ENCODE results near the gene CACNB2. TPM values are rescaled to one million over a fixed set of nuclear protein-coding genes. Genes with fewer than 3 reads are reported as not detected.
A peak's percentile ranks its signal among the peaks of the same experiment; 100 is the strongest.

The CACNB2 gene
- total RNA-seq, 1 experiment from 2014 or later = not detected

DNA sequence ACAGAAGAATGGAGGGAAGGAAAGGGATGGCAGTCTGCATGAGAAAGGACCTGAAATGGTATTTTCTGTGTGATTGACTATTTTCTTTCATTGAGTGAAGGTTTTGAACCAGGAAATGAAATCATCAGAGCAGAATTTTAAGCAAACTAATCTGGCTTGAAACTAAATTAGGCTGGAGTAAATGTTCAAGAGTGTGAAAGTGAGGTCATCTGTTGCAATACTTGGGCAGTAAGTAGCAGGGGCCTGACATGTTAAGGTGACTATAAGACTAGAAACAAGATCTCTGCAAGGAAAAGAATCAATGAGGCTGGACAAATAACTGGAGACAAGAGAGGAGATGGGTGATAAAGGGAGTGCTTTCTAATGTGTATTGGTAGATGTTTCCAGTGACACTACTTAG is 306.0 kb downstream of the CACNB2 start:
- DNase-seq (ENCODE audit: low read depth) = no peak

DNA sequence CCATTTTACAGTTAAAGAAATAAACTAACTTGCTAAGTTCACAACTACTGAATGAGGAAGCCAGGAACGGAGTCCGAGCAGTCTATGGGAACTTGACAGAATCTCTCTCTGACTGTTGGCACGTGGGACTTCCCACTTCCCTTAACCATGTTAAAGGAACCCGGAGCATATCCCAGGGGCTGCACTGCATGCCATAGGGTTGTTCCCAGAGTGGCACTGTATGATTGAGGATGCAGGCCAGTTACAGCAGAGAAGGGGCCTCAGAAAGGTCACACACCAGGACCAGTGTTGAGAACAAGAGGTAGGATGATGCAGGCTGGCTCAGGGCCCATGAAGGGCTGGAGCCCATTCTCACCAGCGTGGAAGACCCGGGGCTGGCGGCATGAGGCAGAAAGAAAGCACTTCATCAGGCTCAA is 309.4 kb downstream of the CACNB2 start:
- no peak for DNase-seq (ENCODE audit: low read depth)

DNA sequence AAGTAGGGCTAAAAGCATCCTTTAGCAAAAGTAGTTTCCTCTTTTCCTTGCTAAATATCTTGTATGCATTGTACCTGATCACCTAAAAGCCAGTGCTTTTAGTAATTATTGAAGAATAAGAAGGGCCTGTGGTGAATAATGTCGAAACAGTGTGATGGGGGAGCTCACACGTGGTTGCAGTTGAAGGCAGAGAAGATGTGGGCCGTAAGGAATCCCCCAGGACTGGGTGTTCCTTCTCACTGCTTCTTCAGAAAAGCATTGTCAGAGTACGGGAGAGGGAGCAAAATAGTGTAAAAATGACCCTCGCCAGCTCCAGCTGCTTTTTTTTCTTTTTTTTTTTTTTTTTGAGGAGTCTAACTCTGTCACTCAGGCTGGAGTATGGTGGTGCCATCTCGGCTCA is 310.1 kb downstream of the CACNB2 start:
- no peak for DNase-seq (ENCODE audit: low read depth)

DNA sequence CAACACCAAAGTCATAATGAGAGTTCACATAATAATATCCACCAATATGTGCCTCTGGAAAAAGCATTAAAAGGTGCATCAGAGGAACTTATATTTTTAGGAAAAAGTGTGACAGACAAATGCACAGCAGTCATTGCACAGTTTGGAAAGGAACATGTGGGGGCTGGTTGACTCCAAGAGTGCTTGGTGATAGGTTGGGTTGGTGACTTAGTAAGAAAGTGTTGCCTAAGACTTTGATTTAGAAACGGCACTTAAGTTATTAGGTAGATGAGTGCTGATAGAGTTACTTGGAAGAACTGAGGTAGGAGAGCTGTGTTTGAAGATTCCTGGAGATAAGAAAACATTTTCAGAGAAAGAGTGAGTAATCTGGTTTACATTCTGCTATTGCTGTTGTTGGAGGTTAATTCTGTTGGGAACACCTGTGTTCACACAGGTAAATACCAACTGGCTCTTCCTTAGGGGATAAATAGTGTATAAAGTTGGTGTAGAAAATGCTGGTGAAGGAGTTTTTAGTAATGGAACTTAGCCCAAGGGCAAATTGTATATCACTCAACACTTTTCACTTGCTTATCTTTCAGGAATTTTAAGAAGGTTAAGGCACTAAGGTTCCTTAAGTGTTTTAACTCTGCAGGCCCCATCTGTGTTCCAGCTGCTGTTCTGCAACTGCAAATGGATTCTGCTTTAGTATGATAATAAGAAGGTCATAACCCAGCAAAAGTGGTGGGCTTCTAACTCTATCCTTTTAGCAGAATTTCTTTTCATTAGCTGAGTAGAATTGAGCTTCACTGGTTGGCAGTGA is 315.1 kb downstream of the CACNB2 start:
- no peak for DNase-seq (ENCODE audit: low read depth)

DNA sequence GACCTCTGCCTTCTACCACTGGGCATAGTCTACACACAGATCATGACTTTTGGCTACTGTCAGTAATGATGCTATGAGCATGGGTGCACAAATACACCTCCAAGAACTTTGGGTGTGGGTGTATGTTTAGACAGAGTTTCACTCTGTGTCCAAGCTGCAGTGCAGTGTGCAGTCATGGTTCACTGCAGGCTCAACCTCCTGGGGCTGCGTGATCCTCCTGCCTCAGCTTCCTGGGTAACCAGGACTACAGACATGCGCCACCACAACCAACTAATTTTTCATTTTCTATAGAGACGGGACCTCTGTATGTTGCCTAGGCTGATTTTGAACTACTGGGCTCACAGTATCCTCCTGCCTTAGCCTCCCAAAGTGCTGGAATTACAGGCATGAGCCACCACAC is 316.8 kb downstream of the CACNB2 start:
- no peak for DNase-seq (ENCODE audit: low read depth)

DNA sequence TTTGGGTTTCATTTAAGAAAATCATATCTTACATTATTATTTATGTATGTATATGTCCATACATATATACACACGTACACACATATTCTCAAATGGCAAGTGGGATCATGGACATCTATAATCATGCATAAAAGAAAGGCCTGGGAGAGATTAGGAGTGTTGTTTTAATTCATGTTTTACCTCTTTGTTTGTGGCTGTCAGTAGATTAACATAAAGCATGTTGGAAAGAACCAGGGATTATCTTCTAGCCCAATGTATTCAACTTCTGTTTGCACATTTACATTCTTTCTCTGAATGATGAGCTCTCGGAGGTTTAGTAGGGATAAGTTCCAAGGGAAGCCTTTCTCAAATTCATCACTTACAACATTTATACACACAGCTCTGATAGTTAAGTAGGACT is 319.8 kb downstream of the CACNB2 start:
- DNase-seq (ENCODE audit: low read depth) = no peak

DNA sequence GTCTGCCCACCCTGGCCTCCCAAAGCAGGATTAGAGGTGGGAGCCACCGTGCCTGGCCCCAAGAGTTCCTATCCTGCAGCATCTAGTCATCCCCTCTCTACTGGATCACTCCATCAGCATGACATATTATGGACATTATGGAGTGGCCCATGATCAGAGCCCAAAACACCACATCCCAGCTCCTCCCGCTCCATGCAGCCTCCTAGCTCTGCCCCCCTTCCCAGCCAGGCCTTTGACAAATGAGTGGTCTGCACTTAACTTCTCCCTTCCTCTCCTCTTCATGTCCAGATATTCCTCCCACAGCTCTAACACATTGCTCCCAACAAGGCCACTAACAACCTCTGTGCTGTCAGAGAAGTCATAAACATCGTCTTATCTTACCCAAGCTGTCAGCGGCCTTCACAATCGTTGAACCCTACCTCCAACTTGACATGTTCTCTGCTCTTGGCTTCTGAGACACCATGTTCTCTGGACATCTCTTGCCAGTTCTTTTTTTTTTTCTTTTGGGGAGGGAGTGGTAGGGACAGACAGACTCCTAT is 323.5 kb downstream of the CACNB2 start:
- DNase-seq (ENCODE audit: low read depth) = no peak

DNA sequence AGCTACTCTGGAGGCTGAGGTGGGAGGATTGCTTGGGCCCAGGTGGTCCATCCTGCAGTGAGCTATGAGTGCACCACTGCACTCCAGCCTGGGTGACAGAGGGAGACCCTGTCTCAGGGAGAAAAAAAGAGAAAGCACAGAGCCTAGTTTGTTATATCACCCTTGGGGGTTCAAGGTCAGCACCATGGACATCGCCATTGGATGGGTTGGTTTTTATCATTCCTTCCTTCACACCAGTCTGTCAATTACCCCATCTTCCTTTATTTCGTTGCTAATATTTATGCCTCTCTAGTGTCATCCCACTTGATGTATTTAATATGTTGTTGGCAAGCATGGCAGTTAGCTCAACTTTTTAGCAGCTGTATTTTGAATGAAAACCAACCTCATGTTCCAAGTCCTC is 328.9 kb downstream of the CACNB2 start:
- DNase-seq (ENCODE audit: low read depth) = no peak

DNA sequence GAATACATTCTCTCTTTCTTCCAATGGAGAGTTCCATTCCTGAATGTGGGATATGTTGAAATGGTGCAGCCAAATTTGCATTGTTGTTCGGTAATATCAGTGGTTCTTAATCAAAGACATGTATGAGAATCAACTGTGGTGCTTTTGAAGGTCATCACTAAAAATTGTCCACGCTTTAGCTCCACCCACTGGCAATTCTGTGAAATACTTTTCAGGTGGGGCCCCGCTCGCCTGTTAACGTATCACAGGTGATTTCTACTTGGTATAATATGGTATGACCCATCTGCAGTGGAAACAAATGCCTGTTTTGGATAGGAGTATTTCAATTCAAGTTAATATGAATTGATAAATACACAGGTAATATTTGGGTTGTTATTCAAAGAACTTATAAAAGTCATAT is 332.8 kb downstream of the CACNB2 start:
- DNase-seq (ENCODE audit: low read depth) = no peak

DNA sequence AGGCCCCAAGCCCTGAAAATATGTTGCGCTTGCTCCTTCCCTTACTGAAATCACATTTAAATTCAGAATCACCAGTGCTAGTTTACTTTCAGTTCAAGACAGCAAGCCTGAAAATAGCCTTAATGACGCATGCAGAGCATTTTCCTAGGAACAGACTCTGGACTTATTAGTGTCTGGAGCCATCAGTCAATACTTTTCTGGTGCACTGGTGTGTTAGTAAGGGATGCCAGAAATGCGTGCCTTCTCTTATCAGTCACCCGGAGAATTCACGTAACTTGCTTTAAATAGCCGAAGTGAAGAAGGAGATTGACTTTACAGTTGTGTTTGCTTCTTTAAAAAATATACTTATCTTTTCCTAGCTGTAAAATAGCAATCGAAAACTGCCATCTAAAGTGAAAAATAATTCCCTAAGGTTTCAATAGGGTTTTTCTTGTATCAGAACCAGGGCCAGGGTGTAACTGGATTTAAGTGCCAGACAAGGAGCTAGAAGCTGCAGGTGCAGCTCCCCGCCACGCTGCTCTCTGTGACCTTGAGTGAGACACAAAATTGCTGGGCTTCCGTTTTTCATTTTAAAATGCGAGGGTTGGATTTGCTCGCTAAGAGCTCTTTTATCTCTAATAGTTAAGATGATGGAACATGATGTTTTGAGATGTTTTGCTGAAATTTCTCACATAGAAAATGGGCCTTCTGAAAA is 333.3 kb downstream of the CACNB2 start:
- DNase-seq (ENCODE audit: low read depth) = no peak

DNA sequence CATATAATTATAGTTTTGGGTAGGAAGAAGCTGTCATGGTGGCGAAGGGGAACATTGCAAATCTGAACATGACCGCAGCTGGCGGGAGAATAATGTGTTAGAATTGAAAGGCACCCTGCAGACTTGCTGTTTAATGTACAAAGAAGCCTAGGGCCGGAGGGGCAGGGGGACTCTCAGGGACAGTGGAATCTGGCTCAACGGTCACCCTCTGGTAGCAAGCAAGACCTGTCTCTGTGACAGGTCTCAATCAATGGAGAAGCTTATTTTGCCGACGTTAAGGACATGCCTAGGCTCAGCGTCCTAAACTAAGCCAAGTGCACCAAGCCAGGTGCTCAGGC is 333.9 kb downstream of the CACNB2 start:
- DNase-seq (ENCODE audit: low read depth) = no peak

DNA sequence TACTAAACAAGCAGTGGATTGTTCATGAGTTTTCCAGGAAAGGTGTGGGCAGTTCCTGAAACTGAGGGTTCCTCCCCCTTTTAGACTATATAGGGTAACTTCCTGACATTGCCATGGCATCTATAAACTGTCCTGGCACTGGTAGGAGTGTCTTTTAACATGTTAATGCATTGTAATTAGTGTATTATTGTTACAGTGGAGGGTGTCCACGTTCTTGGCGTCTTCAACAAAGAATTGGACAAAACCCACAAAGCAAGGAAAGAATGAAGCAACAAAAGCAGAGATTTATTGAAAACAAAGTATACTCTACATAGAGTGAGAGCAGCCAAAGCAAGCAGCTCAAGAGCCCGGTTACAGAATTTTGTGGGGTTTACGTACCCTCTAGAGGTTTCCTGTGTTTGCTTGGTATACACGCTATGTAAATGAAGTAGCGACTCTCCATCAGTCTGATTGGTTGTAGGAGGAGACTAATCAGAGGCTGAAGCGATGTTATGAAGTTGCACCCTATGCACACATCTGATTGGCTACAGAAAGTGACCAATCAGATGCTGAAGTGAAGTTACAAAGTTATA is 335.9 kb downstream of the CACNB2 start:
- DNase-seq (ENCODE audit: low read depth) = no peak

DNA sequence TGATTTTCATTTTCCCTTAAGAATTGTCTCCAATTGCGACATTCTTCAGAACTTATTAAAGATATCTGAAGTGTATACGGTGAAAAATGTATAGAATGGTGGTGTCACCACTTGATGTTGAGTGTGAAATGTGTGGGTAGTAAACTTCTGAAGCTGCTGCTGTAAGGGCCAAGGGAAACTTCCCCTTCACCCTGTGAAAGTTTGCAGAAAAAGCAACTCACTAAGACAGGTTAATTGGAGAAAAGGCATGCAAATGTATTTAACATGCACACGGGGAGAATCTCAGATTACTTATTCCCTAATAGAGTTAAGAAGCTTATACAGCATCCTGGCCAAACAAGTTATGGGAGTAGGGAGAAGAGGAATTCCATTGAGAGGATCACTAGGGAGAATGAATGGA is 338.1 kb downstream of the CACNB2 start:
- no peak for DNase-seq (ENCODE audit: low read depth)

DNA sequence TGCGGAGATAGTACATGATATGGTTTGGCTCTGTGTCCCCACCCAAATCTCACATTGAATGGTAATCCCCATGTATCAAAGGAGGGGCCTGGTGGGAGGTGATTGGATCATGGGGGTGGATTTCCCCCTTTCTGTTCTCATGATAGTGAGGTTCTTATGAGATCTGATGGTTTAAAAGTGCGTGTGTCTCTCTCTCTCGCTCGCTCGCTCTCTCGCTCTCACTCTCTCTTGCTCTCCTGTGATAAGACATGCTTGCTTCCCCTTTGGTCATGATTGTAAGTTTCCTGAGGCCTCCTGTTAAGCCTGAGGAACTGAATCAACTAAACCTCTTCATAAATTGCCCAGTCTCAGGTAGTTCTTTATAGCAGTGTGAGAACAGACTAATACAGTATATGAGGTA is 339.3 kb downstream of the CACNB2 start:
- DNase-seq (ENCODE audit: low read depth) = no peak

DNA sequence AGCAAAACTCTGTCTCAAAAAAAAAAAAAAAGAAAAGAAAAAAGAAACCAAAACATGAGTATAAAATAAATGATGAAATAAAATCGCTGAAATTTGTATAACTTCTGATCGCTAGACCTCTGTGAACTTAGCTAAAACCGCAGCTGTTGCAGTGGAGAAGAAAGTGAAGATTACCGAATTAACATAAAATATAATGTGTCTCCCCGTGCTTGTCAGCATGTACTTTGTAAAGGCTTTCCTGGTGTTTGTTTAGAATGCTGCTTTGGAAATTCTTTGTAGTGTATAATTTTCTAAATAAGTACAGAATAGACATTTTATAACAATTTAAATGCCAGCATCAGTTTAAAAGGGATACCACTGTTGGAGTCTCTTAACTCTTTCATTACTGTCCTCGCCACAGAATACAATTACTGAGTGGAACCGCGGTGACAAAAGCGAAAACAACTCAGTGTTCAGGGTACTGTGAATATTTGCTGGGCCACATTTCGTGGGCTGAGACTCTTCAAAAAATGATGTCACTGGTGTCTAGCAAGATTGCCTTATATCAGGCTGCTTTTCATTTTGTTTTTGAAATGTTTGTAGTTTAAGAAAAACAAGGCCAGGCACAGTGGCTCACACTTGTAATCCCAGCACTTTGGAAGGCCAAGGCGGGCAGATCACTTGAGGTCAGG is 343.4 kb downstream of the CACNB2 start:
- no peak for DNase-seq (ENCODE audit: low read depth)

DNA sequence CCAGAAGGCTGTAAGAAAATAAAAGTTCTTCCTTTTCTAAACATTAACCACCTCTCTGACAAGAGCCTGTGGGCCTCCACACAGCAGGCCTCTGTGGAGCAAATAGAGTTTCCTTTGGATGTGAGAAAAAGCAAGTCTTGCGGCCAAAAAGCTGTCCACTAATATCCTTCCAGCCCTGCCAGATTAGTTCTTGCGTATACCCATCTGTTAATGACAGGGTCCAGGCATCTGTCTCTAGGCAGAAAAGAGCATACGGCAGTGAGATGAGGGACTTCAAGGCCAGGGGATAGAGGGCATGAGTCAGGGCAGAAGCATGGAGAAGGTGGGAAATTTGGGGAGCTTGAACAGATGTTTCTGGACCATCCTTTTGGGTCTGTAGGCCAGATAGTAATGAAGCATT is 346.2 kb downstream of the CACNB2 start:
- no peak for DNase-seq (ENCODE audit: low read depth)

DNA sequence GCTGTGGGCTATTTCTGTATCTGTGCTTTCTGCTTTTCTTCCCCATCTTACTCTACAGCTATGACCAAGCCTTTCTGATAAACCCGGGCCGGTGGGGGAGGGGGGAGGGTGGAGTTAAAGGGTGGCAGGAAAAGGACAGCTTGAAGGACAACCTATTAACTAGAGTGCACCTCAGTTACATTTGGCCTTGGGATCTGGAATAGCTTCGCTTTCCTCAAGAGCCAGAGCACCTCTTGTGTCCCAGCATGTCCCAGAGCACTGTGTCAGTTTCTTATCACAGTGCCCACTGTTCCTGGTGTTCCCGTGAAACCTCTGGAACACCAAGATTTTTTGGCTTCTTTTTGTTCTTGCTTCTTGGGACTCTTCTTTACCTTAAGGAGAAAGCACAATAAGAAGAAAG is 350.5 kb downstream of the CACNB2 start:
- no peak for DNase-seq (ENCODE audit: low read depth)

DNA sequence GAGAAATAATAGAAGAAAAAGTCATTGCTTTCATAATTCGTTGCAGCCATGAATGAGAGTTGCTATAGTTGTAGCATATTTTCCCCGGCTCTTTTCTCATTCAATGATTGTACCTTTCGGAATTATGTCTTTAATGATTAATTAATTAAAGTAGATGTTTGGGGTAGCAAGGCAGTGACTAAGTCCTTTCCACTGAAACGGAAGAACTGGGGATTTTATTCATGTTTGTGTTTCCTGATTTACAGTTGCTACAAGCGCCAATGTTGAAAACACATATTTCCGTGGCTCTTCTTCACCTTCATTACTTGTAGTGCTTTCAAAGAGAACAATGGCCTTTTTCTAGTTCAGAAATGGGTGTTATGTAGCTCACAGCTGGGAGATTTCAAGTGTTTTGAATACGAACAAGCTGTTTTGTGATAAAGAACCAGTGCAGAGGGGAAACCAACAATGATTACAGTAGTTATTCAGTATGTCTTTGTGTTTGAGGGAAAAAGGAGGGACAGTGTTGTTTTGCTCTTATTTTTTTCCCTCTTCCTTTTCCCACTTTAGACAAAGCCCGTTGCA is 357.7 kb downstream of the CACNB2 start:
- DNase-seq (ENCODE audit: low read depth) = no peak

DNA sequence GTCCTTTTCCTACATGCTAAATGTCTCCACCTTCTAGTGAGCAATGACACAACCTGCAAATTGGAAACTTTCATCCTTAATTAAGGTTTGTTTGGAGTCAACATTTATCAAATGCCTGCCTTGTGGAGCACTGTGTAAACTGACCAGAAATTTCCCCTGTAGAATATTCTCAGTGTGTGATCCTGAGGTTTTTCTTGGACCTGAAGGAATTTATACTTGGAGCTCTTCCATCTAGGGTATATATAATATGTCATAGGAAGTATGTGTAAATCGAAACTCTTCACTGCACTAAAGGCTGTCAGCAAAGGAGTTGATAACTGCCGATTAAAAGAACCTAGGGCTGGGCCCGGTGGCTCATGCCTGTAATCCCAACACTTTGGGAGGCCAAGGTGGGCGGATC is 358.8 kb downstream of the CACNB2 start:
- DNase-seq (ENCODE audit: low read depth) = no peak

DNA sequence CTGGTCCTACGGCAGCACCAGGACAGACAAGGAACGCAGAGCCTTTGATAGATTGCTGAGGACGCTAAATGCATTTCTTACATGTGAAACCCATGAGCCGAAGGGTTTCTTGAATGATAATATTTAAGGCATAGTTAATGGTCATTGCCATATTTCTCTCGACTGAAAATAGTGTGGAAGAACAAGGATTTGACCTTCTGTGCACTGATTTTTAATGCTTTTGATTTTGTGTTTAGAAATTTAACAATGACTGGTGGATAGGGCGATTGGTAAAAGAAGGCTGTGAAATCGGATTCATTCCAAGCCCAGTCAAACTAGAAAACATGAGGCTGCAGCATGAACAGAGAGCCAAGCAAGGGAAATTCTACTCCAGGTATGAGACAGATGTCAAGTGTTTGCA is 360.4 kb downstream of the CACNB2 start:
- no peak for DNase-seq (ENCODE audit: low read depth)

DNA sequence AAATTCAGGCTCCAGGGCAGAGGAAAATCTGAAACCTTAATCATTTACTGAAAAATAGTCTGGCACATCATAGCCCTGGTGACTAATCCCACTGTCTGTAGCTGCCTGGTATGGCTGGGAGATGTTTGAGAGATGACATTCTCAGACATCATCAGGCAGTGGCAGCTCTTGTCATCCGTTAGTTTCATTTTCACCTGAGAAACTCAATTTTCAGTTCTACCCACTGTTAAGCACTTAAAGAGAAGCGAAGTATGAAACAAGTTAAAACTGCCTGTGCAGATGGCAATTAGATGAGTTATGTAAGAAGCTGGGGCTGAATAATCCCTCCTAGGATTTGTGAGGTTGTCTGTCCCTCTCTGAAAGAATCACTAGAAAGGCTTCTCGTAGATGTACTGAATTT is 361.0 kb downstream of the CACNB2 start:
- peak; percentile 77 for DNase-seq (ENCODE audit: low read depth)

DNA sequence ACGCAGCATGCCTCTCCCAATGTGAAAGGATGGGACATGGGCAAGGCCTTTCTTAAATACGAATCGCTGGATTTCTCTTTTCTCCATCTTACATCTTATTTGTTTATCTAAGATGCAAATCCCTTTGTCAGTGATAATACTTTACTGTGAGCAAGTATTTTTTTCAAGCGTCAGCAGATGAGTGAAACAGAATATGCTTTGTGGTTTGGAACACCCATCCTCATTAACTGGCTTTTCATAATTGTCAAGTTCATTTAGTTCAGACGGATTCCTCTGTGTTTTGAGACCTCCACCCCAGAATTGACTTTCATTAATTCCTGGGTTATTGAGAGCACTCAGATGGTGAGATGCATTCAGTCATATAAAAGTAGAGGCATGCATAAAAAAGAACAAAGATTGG is 361.4 kb downstream of the CACNB2 start:
- DNase-seq (ENCODE audit: low read depth) = no peak

Data from RPMI7951 (cell line).